H9 (cell line): ENCODE measurements around the gene NSMCE3. TPM values are rescaled to one million over a fixed set of nuclear protein-coding genes. Genes with fewer than 3 reads are reported as not detected.

Source experiments
- DNase-seq: peaks from one replicate; pipeline ENCODE4 v3.0.0-alpha.2; 2017
- H2AFZ ChIP-seq: one replicate; pipeline ENCODE4 v1.6.1; 2013; ENCODE audit warnings: mild to moderate bottlenecking, low read length, control low read depth, moderate library complexity
- H2AK5ac ChIP-seq: 2 replicates; pipeline ENCODE4 v1.6.1; 2013; ENCODE audit warnings: low read length, control low read depth, mixed read lengths; ENCODE audit not compliant: insufficient read length
- H2BK120ac ChIP-seq: one replicate; pipeline ENCODE4 v1.6.1; 2013; ENCODE audit warnings: low read depth, mild to moderate bottlenecking, low read length, control low read depth, inconsistent platforms; ENCODE audit not compliant: poor library complexity, severe bottlenecking
- H2BK12ac ChIP-seq: 2 replicates; pipeline ENCODE4 v1.6.1; 2013; ENCODE audit warnings: low read length, control low read depth, mixed read lengths, low read depth; ENCODE audit not compliant: insufficient read length
- H2BK15ac ChIP-seq: 2 replicates; pipeline ENCODE4 v1.6.1; 2013; ENCODE audit warnings: low read depth, low read length, control low read depth
- H2BK20ac ChIP-seq: one replicate; pipeline ENCODE4 v1.6.1; 2013; ENCODE audit warnings: low read depth, mild to moderate bottlenecking, low read length, control low read depth, inconsistent platforms; ENCODE audit not compliant: poor library complexity, severe bottlenecking
- H2BK5ac ChIP-seq: 2 replicates; pipeline ENCODE4 v1.6.1; 2013; ENCODE audit warnings: low read length, control low read depth, mixed read lengths; ENCODE audit not compliant: insufficient read length
- H3K14ac ChIP-seq: 2 replicates; pipeline ENCODE4 v1.6.1; 2013; ENCODE audit warnings: low read length, control low read depth; ENCODE audit not compliant: insufficient read depth
- H3K18ac ChIP-seq: 2 replicates; pipeline ENCODE4 v1.6.1; 2013; ENCODE audit warnings: low read depth, mild to moderate bottlenecking, mixed read lengths, low read length, control low read depth; ENCODE audit not compliant: insufficient read length
- H3K23ac ChIP-seq: 2 replicates; pipeline ENCODE4 v1.6.1; 2013; ENCODE audit warnings: low read length, control low read depth, mixed read lengths, low read depth; ENCODE audit not compliant: insufficient read length
- H3K23me2 ChIP-seq: 2 replicates; pipeline ENCODE4 v1.6.1; 2013; ENCODE audit warnings: low read depth, mild to moderate bottlenecking, mixed read lengths, low read length, control low read depth; ENCODE audit not compliant: insufficient read length, poor library complexity, severe bottlenecking
- H3K27ac ChIP-seq: 2 replicates; pipeline ENCODE4 v1.5.1; 2013; ENCODE audit warnings: low read length, control low read depth, mixed read lengths, low read depth; ENCODE audit not compliant: insufficient read length
- H3K27me3 ChIP-seq: 2 replicates; pipeline ENCODE4 v1.6.1; 2013; ENCODE audit warnings: low read length, control low read depth, inconsistent platforms; ENCODE audit not compliant: insufficient read depth
- H3K4ac ChIP-seq: 2 replicates; pipeline ENCODE4 v1.6.1; 2013; ENCODE audit warnings: low read depth, mild to moderate bottlenecking, control low read depth, inconsistent platforms, low read length, moderate library complexity
- H3K4me1 ChIP-seq: 2 replicates; pipeline ENCODE4 v1.6.1; 2013; ENCODE audit warnings: low read length, control low read depth, inconsistent platforms; ENCODE audit not compliant: insufficient read depth
- H3K4me2 ChIP-seq: 2 replicates; pipeline ENCODE4 v1.6.1; 2013; ENCODE audit warnings: low read length, control low read depth, mixed read lengths; ENCODE audit not compliant: insufficient read length, insufficient read depth
- H3K56ac ChIP-seq: 2 replicates; pipeline ENCODE4 v1.6.1; 2013; ENCODE audit warnings: low read depth, mild to moderate bottlenecking, mixed read lengths, low read length, control low read depth; ENCODE audit not compliant: insufficient read length
- H3K79me1 ChIP-seq: 2 replicates; pipeline ENCODE4 v1.6.1; 2013; ENCODE audit warnings: low read depth, mild to moderate bottlenecking, moderate library complexity, low read length, control low read depth, inconsistent platforms; ENCODE audit not compliant: insufficient read depth, poor library complexity, severe bottlenecking
- H3K79me2 ChIP-seq: 2 replicates; pipeline ENCODE4 v1.6.1; 2013; ENCODE audit warnings: low read length, control low read depth, inconsistent platforms; ENCODE audit not compliant: insufficient read depth
- H3K9ac ChIP-seq: 2 replicates; pipeline ENCODE4 v1.6.1; 2013; ENCODE audit warnings: low read length, control low read depth, mixed read lengths; ENCODE audit not compliant: insufficient read length; ENCODE audit errors: extremely low read depth
- H3K9me3 ChIP-seq: one replicate; pipeline ENCODE4 v1.6.1; 2013; ENCODE audit warnings: low read depth, low read length, inconsistent platforms; ENCODE audit not compliant: control insufficient read depth
- H3T11ph ChIP-seq: one replicate; pipeline ENCODE4 v1.6.1; 2013; ENCODE audit warnings: mild to moderate bottlenecking, low read length, control low read depth, inconsistent platforms
- H4K20me1 ChIP-seq: one replicate; pipeline ENCODE4 v1.6.1; 2013; ENCODE audit not compliant: control insufficient read depth, insufficient read length, insufficient read depth
- H4K5ac ChIP-seq: 2 replicates; pipeline ENCODE4 v1.6.1; 2013; ENCODE audit warnings: low read depth, mild to moderate bottlenecking, mixed read lengths, low read length, control low read depth; ENCODE audit not compliant: insufficient read length
- H4K8ac ChIP-seq: replicated peaks from 2 replicates; pipeline ENCODE4 v1.6.1; 2013; ENCODE audit warnings: low read length, control low read depth, mixed read lengths, low read depth; ENCODE audit not compliant: insufficient read length
- H4K91ac ChIP-seq: 2 replicates; pipeline ENCODE4 v1.6.1; 2013; ENCODE audit warnings: low read depth, mild to moderate bottlenecking, moderate library complexity, mixed read lengths, low read length, control low read depth; ENCODE audit not compliant: insufficient read length
- H3K27ac Mint-ChIP-seq, 3 experiments: 2 replicates in 2 of 3; 3 replicates in 1 of 3; pipeline ENCODE4 v1.8.0; 2020 to 2021; ENCODE audit warnings: mixed read lengths in 3 of 3, mild to moderate bottlenecking in 1 of 3, moderate library complexity in 1 of 3
- H3K27me3 Mint-ChIP-seq: 2 replicates; pipeline ENCODE4 v1.8.0; 2021; ENCODE audit warnings: low read depth, mild to moderate bottlenecking, moderate library complexity, mixed read lengths
- H3K36me3 Mint-ChIP-seq, 3 experiments: 2 replicates in 2 of 3; 3 replicates in 1 of 3; pipeline ENCODE4 v1.8.0; 2020 to 2021; ENCODE audit warnings: low read depth in 3 of 3, mixed read lengths in 3 of 3; ENCODE audit not compliant: insufficient read depth in 1 of 3
- H3K4me1 Mint-ChIP-seq, 2 experiments: 2 replicates each; pipeline ENCODE4 v1.8.0; 2020; ENCODE audit warnings: mixed read lengths in 2 of 2
- H3K4me3 Mint-ChIP-seq, 2 experiments: 2 replicates in 1 of 2; 3 replicates in 1 of 2; pipeline ENCODE4 v1.8.0; 2020 to 2021; ENCODE audit warnings: mild to moderate bottlenecking in 2 of 2, mixed read lengths in 2 of 2, moderate library complexity in 1 of 2
- H3K9me3 Mint-ChIP-seq, 2 experiments: 2 replicates in 1 of 2; 3 replicates in 1 of 2; pipeline ENCODE4 v1.8.0; 2020; ENCODE audit warnings: mild to moderate bottlenecking in 2 of 2, mixed read lengths in 2 of 2, moderate library complexity in 1 of 2
- total RNA-seq: library from RNA; stranded (reverse); gene quantifications from 2 replicates; pipeline ENCODE4 v1.2.1, GENCODE V29; 2021
- TF ChIP-seq, protein P1 (sequence below): fragments of 200-600 bp; sonication (generic); conservative IDR thresholded peaks from 3 replicates; pipeline ENCODE4 v1.8.0; 2021; ENCODE audit warnings: antibody characterized with exemption, mild to moderate bottlenecking

NSMCE3 gene
- total RNA-seq, 1 experiment from 2014 or later = 6.9 TPM

DNA sequence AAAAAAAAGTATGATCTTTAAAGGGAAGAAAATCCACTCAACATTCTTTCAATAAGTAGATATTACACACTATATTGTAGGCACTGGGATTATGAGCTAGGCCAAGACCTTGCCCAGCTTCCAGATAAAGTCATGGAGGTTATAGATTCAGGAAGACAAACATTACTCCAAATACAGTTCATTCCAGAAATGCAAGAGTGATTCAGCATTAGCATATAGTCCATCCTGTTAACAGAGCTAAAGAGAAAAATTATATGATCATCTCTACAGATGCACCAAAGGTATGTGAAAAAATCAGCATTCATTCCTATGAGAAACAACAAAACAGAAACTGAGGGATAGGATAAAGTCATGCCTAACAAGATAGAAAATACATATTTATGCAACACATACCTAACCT is 42.1 kb upstream of the NSMCE3 start:
- H3T11ph ChIP-seq = no peak overlapping the region
- Mint-ChIP-seq H3K36me3 (no peaks in the 10 kb centered on the region), H3K4me1 (no peaks in the 10 kb centered on the region), H3K27ac (no peak overlapping the region), H3K27me3 (no peaks in the 10 kb centered on the region), H3K4me3 (no peak overlapping the region), H3K9me3 (no peaks in the 10 kb centered on the region)
- no peak overlapping the region for H3K4ac ChIP-seq
- H3K18ac ChIP-seq = no peak overlapping the region
- H2AFZ ChIP-seq = no peak overlapping the region
- no peak overlapping the region for H2BK5ac ChIP-seq
- no peak overlapping the region for H3K9ac ChIP-seq
- no peaks in the 10 kb centered on the region for H4K20me1 ChIP-seq
- no peak overlapping the region for H4K91ac ChIP-seq
- no peaks in the 10 kb centered on the region for H3K9me3 ChIP-seq
- no peak overlapping the region for H3K4me2 ChIP-seq
- no peak overlapping the region for H4K8ac ChIP-seq
- no peak overlapping the region for H3K23ac ChIP-seq
- no peaks in the 10 kb centered on the region for H3K23me2 ChIP-seq
- H3K56ac ChIP-seq = no peak overlapping the region
- no peak overlapping the region for H2BK120ac ChIP-seq
- no peaks in the 10 kb centered on the region for H3K4me1 ChIP-seq
- H3K79me1 ChIP-seq = no peaks in the 10 kb centered on the region
- DNase-seq = no peak
- TF ChIP-seq, protein P1, sequence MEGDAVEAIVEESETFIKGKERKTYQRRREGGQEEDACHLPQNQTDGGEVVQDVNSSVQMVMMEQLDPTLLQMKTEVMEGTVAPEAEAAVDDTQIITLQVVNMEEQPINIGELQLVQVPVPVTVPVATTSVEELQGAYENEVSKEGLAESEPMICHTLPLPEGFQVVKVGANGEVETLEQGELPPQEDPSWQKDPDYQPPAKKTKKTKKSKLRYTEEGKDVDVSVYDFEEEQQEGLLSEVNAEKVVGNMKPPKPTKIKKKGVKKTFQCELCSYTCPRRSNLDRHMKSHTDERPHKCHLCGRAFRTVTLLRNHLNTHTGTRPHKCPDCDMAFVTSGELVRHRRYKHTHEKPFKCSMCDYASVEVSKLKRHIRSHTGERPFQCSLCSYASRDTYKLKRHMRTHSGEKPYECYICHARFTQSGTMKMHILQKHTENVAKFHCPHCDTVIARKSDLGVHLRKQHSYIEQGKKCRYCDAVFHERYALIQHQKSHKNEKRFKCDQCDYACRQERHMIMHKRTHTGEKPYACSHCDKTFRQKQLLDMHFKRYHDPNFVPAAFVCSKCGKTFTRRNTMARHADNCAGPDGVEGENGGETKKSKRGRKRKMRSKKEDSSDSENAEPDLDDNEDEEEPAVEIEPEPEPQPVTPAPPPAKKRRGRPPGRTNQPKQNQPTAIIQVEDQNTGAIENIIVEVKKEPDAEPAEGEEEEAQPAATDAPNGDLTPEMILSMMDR = no peak
- no peaks in the 10 kb centered on the region for H3K79me2 ChIP-seq
- H4K5ac ChIP-seq = no peak overlapping the region
- H2AK5ac ChIP-seq = no peak overlapping the region
- no peaks in the 10 kb centered on the region for H3K27me3 ChIP-seq
- no peak overlapping the region for H3K14ac ChIP-seq
- H3K27ac ChIP-seq = no peak overlapping the region
- H2BK20ac ChIP-seq = no peak overlapping the region
- no peak overlapping the region for H2BK12ac ChIP-seq
- H2BK15ac ChIP-seq = no peak overlapping the region
